GM12801 (cell line): ENCODE measurements around the gene MRS2.

Experiments
- CTCF ChIP-seq: IDR thresholded peaks from one replicate; pipeline ENCODE4 v1.5.1; 2011; ENCODE audit warnings: control low read depth; ENCODE audit not compliant: insufficient read length; ENCODE audit errors: extremely low read depth

Gene MRS2

GRCh38 chr6:24432611-24433010 is 29.9 kb downstream of the MRS2 start:
- TF ChIP-seq CTCF = no peak

GRCh38 chr6:24436979-24437378 is 34.2 kb downstream of the MRS2 start:
- no peak for TF ChIP-seq CTCF

- TF ChIP-seq CTCF = no peak
Observed at GRCh38 chr6:24439858-24440539, 37.3 kb downstream of the MRS2 start.

- no peak for TF ChIP-seq CTCF
Observed at GRCh38 chr6:24440897-24441598, 38.3 kb downstream of the MRS2 start.

GRCh38 chr6:24441599-24441904 is 38.8 kb downstream of the MRS2 start:
- TF ChIP-seq CTCF = no peak

GRCh38 chr6:24444588-24444987 is 41.9 kb downstream of the MRS2 start:
- TF ChIP-seq CTCF = no peak

- TF ChIP-seq CTCF = no peak
Observed at GRCh38 chr6:24445704-24446103, 43.0 kb downstream of the MRS2 start.

GRCh38 chr6:24446670-24447069 is 43.9 kb downstream of the MRS2 start:
- no peak for TF ChIP-seq CTCF
